Nephron (organoid): Measurements from ENCODE around the gene FAM110D.
A peak's percentile ranks its signal among the peaks of the same experiment; 100 is the strongest.

ENCODE experiments used
- H3K27ac Mint-ChIP-seq, 3 experiments: 2 replicates each; pipeline ENCODE4 v1.8.0; 2020; ENCODE audit warnings: mixed read lengths in 3 of 3, mild to moderate bottlenecking in 2 of 3, moderate library complexity in 1 of 3
- H3K27me3 Mint-ChIP-seq: 2 replicates; pipeline ENCODE4 v1.8.0; 2021; ENCODE audit warnings: low read depth, mild to moderate bottlenecking, moderate library complexity, mixed read lengths
- H3K36me3 Mint-ChIP-seq: 2 replicates; pipeline ENCODE4 v1.8.0; 2020; ENCODE audit warnings: low read depth, mixed read lengths
- H3K4me1 Mint-ChIP-seq: 2 replicates; pipeline ENCODE4 v1.8.0; 2020; ENCODE audit warnings: mixed read lengths
- H3K4me3 Mint-ChIP-seq, 3 experiments: 2 replicates each; pipeline ENCODE4 v1.8.0; 2020; ENCODE audit warnings: mild to moderate bottlenecking in 3 of 3, mixed read lengths in 3 of 3, moderate library complexity in 2 of 3
- H3K9me3 Mint-ChIP-seq: 2 replicates; pipeline ENCODE4 v1.8.0; 2020; ENCODE audit warnings: mixed read lengths
- TF ChIP-seq, protein P1 (sequence below), 3 experiments: fragments of 200-600 bp; sonication (generic); IDR thresholded peaks; one replicate each; pipeline ENCODE4 v1.5.0; 2021; ENCODE audit warnings: antibody characterized with exemption in 3 of 3; ENCODE audit not compliant: unreplicated experiment in 3 of 3

The FAM110D gene

GRCh38 chr1:26154750-26155149, 4.1 kb upstream of the FAM110D start:
- Mint-ChIP-seq H3K36me3 (no peaks in the 10 kb centered on the region), H3K4me3 (peak overlapping the region in 1 of 3 experiments; percentile 41), H3K9me3 (no peaks in the 10 kb centered on the region), H3K27ac (no peak overlapping the region), H3K4me1 (peaks cover 45% of the 10 kb centered on the region), H3K27me3 (peaks cover 54% of the 10 kb centered on the region)
- TF ChIP-seq, protein P1, sequence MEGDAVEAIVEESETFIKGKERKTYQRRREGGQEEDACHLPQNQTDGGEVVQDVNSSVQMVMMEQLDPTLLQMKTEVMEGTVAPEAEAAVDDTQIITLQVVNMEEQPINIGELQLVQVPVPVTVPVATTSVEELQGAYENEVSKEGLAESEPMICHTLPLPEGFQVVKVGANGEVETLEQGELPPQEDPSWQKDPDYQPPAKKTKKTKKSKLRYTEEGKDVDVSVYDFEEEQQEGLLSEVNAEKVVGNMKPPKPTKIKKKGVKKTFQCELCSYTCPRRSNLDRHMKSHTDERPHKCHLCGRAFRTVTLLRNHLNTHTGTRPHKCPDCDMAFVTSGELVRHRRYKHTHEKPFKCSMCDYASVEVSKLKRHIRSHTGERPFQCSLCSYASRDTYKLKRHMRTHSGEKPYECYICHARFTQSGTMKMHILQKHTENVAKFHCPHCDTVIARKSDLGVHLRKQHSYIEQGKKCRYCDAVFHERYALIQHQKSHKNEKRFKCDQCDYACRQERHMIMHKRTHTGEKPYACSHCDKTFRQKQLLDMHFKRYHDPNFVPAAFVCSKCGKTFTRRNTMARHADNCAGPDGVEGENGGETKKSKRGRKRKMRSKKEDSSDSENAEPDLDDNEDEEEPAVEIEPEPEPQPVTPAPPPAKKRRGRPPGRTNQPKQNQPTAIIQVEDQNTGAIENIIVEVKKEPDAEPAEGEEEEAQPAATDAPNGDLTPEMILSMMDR (IDR thresholded peaks at IDR 0.05; ENCODE audit: unreplicated experiment in 3 of 3), result no peak

DNA sequence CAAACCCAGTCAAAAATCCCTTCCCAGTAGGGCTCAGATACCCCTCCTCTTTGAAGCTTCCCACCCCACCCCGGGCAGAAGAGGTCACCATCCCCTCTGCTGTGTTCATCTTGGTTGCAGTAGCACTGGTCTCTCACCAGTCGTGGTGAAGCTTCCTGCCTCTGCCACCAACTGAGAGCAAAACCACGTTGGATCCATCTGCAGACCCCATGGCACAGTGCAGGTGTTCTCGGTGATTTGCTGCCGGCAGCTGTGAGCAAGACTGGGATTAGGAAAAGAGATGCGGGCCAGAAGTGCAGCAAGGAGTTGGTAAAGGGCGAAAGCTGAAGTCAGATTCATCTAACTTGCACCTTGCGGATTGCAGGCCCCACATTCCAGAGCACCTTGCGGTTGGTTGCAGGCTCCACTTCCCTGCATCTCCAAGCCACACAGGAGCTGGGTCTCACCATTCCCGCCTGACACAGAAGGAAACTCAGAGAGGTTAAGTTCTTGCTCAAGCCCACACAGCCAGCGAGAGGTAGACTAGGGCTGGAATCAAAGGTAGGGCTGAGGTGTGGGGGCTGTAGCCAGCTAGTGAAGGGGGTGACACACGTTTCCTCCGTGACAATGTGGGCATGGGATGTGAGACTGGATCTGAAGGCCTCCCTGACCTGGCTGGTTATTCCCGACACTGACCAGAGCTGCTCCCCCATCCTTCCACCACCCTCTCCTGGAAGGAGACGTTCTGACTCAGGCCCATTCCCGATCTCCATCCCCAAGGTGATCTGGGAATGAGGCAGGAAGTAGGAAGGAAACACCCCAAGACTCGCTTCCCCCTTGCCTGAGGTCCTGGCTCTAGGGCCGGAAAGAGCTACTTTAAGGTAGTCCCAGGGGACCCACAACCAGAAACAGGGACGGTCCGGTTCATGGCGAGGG, 3.3 kb upstream of the FAM110D start:
- H3K27me3 Mint-ChIP-seq, result peaks cover 54% of the 10 kb centered on the region
- peak overlapping the region in 1 of 3 experiments; percentile 54 for H3K4me3 Mint-ChIP-seq
- TF ChIP-seq, protein P1 (IDR thresholded peaks at IDR 0.05; ENCODE audit: unreplicated experiment in 3 of 3), result no peak
- H3K9me3 Mint-ChIP-seq, result no peaks in the 10 kb centered on the region
- H3K4me1 Mint-ChIP-seq, result peaks cover 46% of the 10 kb centered on the region
- no peak overlapping the region for H3K27ac Mint-ChIP-seq
- no peaks in the 10 kb centered on the region for H3K36me3 Mint-ChIP-seq

DNA sequence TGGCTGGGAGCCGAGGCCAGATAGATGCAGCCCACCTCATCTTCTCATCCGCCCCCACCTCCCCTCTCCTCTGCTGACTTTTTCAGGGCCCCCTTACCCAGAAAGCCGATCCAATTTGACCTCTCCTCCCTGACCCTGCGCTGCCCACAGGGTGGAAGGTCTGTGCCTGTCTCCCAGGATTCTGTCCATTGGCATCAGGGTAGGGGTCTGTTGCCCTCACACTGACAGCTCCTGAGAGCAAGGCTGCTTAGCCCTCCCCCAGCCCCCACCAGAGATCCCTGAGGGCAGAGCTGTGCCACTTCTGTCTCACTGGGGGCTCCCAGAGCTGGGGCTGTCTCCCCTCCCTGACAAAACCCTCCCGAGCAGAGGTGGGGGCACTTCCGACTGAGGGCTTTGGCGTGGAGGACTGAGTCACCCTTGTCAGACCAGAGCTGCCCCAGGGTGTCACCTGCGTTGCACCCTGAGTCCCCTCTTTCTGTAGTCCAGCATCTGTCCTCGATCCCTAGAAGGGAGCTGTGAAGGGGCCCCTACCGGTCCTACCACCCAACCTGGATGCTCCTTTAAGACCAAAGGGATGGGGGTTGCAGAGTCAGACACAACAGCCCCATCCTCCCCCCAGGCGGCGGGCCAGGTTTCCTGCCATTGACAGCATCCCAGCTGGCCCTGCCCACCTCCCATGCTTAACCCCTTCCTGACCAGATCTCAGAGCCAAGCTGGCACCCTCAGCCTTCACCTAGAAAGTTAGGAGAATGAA, 2.4 kb upstream of the FAM110D start:
- no peak overlapping the region for H3K27ac Mint-ChIP-seq
- peak overlapping the region in 2 of 3 experiments; percentile 54 to 60 for H3K4me3 Mint-ChIP-seq
- peaks cover 54% of the 10 kb centered on the region for H3K27me3 Mint-ChIP-seq
- no peaks in the 10 kb centered on the region for H3K9me3 Mint-ChIP-seq
- H3K36me3 Mint-ChIP-seq, result no peaks in the 10 kb centered on the region
- peaks cover 46% of the 10 kb centered on the region for H3K4me1 Mint-ChIP-seq
- TF ChIP-seq, protein P1 (IDR thresholded peaks at IDR 0.05; ENCODE audit: unreplicated experiment in 3 of 3), result no peak

- Mint-ChIP-seq H3K27ac (peak overlapping the region; percentile 52 to 73 (median 60)), H3K27me3 (peaks cover 55% of the 10 kb centered on the region), H3K4me1 (peaks cover 51% of the 10 kb centered on the region), H3K9me3 (no peaks in the 10 kb centered on the region), H3K36me3 (no peaks in the 10 kb centered on the region), H3K4me3 (peak overlapping the region; percentile 77 to 79 (median 77))
- TF ChIP-seq, protein P1 (IDR thresholded peaks at IDR 0.05; ENCODE audit: unreplicated experiment in 3 of 3), result no peak
These were observed 490 bp upstream of the FAM110D start for GRCh38 chr1:26158271-26158907.

GRCh38 chr1:26159743-26160039, 812 bp downstream of the FAM110D start:
- TF ChIP-seq, protein P1 (IDR thresholded peaks at IDR 0.05; ENCODE audit: unreplicated experiment in 3 of 3), result no peak
- H3K36me3 Mint-ChIP-seq, result no peaks in the 10 kb centered on the region
- no peaks in the 10 kb centered on the region for H3K9me3 Mint-ChIP-seq
- peaks cover 50% of the 10 kb centered on the region for H3K27me3 Mint-ChIP-seq
- peaks cover 46% of the 10 kb centered on the region for H3K4me1 Mint-ChIP-seq
- H3K4me3 Mint-ChIP-seq, result peak overlapping the region; percentile 77 to 79 (median 77)
- H3K27ac Mint-ChIP-seq, result peak overlapping the region; percentile 52 to 73 (median 60)
